LNCAP (cell line): Measurements from ENCODE around the gene MBTPS1.

ENCODE experiments used
- TF ChIP-seq, protein P1 (sequence below): fragments of 450-650 bp; IDR thresholded peaks from 2 replicates; pipeline ENCODE4 v1.5.1; 2017; ENCODE audit warnings: mild to moderate bottlenecking

The MBTPS1 gene

DNA sequence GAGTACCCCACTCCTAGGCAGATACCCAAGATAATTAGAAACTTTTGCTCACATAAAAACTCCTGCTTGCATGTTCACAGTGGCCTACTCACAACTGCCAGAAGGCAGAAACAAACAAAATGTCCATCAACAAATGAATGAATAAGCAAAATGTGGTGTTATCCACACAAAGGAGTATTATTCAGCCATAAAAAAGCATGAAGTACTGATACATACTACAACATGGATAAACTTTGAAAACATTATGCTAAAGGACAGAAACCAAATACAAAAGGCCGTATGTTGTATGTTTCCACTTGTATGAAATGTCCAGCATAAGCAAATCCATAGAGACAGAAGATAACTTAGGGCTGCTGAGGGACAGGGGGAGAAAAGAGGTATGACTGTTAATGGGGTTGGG, 26.3 kb upstream of the MBTPS1 start:
- TF ChIP-seq, protein P1, sequence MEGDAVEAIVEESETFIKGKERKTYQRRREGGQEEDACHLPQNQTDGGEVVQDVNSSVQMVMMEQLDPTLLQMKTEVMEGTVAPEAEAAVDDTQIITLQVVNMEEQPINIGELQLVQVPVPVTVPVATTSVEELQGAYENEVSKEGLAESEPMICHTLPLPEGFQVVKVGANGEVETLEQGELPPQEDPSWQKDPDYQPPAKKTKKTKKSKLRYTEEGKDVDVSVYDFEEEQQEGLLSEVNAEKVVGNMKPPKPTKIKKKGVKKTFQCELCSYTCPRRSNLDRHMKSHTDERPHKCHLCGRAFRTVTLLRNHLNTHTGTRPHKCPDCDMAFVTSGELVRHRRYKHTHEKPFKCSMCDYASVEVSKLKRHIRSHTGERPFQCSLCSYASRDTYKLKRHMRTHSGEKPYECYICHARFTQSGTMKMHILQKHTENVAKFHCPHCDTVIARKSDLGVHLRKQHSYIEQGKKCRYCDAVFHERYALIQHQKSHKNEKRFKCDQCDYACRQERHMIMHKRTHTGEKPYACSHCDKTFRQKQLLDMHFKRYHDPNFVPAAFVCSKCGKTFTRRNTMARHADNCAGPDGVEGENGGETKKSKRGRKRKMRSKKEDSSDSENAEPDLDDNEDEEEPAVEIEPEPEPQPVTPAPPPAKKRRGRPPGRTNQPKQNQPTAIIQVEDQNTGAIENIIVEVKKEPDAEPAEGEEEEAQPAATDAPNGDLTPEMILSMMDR = no peak

DNA sequence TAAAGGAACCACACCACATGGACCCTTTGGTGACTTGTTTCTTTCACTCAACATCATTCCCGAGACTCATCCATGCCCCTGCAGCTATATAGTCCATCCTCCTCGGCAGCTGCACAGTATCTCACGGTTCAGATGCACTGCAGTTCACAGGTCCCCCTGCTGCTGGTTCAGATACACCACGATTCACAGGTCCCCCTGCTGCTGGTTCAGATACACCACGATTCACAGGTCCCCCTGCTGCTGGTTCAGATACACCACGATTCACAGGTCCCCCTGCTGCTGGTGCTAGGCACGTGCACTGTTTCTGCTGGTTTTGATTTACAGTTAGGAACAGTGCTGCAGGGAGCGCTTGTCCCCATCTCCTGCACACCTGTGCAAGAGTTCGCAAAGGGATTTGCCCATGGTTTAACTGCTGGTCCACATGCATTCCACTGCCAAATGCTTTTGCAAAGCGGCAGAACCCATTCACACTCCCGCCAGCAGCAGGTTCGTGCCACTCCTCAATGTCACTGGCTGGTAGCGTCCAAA, 24.5 kb upstream of the MBTPS1 start:
- TF ChIP-seq, protein P1 = no peak

DNA sequence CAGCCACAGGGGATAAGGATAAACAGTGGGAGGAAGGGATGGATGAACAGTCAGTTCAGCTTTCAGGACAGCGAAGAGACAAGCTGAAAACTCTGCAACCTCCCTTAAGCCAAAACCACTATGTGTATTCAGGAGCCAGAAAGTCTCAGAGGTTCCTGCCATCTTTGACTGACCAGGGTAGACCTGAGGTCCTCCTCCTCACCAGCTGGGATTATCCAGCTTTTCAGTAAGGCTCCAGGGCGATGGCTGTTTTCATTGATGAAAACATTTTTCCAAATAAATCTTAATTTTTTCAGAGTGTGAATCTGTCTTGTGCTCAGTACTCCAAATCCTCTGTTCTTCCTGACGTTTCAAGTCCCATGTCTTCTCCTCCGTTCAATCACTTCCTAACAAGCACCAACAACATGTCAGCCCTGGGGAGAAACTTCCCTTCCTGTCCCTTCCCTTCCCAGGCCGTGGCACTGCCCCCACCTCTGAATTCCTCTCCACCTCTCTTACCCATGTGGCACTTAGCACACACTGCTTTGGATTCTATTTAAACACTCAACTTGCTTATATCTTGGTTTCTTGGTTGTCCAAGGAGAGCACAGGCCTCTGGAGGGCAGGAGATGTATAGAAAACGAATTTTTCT, 23.0 kb upstream of the MBTPS1 start:
- TF ChIP-seq, protein P1 = no peak

DNA sequence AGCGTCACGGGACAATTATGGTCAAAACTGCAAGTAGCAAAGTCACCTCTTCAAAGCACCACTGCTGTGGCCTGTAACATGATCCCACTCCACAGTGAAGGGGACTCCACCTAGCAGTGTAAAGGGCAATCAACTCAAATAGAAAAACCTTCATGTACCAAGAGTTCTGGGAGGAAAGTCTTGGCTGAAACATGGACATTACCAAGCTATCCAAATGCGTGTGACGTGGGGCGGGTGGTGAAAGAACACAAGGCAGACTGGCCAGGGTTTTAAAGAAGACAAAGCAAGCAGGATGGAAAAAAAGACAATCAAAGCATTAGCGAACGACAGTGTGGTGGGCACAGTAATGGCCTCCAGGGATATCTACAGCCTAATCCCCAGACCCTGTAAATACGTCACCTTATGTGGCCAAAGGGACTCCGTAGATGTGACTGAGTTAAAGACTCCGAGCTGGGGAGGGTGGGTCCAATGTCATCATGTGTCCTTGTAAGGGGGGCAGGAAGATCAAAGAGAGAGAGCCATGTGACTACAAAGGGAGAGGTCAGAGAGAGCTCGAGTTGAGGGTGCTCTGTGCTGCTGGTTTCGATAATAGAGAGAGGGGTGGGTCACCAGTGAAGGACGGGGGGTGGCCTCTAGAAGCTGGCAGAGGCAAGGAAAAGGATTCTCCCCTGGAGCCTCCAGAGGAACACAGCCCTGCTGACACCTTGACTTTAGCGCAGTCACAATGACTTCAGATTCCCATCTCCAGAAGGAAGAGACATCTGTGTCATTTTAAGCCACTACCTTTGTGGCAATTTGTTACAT, 22.3 kb upstream of the MBTPS1 start:
- TF ChIP-seq, protein P1 = no peak

DNA sequence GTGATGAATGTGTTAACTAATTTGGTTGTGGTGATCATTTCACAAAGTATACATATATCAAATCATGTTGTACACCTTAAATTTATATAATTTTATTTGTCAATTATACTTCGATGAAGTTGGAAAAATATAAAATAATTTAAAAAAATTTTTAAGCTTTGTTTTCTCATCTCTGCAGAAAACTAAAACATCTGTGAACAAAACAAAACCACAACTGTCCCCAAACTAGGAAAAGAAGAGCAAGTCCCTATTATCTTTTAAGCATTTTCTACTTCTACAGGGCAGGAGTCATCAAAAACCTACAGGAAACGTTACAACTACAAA, 21.7 kb upstream of the MBTPS1 start:
- TF ChIP-seq, protein P1 = no peak

DNA sequence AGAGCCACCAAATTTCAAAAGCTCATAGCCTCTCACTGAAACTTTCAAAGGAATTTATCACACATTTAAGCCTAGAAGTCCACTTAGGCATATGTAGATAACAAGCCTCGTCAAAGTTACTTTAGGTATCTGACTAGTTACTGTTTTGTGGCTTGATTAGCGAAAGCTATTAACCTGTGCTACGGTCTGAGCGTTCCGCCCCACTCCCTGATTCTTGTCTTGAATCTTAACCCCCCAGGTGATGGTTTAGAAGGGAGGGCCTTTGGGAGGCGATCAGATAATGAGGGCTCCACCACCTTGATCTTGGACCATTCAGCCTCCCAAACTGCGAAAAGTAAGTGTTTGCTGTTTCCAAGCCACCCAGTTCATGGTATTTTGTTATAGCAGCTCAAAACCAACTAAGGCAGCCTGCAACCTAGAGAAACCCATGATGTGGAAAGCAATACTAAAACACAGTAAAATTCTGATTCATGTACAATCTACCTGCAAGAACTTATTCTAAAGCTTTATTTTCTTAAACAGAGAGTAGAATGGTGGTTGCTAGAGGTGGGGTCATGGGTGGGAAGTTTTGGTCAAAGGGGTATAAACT, 21.1 kb upstream of the MBTPS1 start:
- TF ChIP-seq, protein P1 = no peak

DNA sequence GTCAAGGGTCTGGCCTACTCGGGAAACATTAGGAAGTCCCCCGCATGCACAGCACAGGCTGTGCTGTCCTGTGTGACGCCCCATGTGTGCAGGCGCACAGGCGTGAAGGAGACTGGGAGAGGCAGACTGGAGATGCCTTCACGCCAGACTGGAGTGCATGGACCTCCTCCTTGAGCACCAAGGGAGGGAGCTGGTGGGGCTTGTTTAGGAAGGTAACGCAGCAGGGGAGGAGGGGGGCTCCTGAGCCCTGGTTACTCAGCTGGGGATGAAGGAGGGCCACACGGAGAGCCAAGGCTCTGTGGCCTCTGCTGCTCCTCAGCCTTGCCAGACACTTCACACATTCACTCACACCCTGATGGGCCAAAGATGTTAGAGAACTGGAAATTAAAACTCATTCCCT, 20.5 kb upstream of the MBTPS1 start:
- TF ChIP-seq, protein P1 = no peak
